Mesothelial cell of epicardium (in vitro differentiated cells): ENCODE measurements around the gene CABLES2. TPM values are rescaled to one million over a fixed set of nuclear protein-coding genes. Genes with fewer than 3 reads are reported as not detected.

ENCODE experiments used
- DNase-seq, 2 experiments: peaks; one replicate each; pipeline ENCODE4 v3.0.0; 2021; ENCODE audit warnings: low spot score in 2 of 2; ENCODE audit not compliant: unreplicated experiment in 2 of 2
- H3K27ac Mint-ChIP-seq: 2 replicates; pipeline ENCODE4 v1.8.0; 2021; ENCODE audit warnings: mixed read lengths
- H3K27me3 Mint-ChIP-seq: 2 replicates; pipeline ENCODE4 v1.8.0; 2021; ENCODE audit warnings: low read depth, mixed read lengths
- H3K36me3 Mint-ChIP-seq: 2 replicates; pipeline ENCODE4 v1.8.0; 2021; ENCODE audit warnings: mixed read lengths
- H3K4me1 Mint-ChIP-seq: 2 replicates; pipeline ENCODE4 v1.8.0; 2021; ENCODE audit warnings: mixed read lengths
- H3K4me3 Mint-ChIP-seq: 2 replicates; pipeline ENCODE4 v1.8.0; 2021; ENCODE audit warnings: mild to moderate bottlenecking, moderate library complexity, mixed read lengths
- H3K9me3 Mint-ChIP-seq: 2 replicates; pipeline ENCODE4 v1.8.0; 2021; ENCODE audit warnings: mixed read lengths
- CTCF ChIP-seq: fragments of 200-600 bp; sonication (generic); IDR thresholded peaks from one replicate; pipeline ENCODE4 v1.5.0; 2021; ENCODE audit warnings: antibody characterized with exemption; ENCODE audit not compliant: unreplicated experiment
- total RNA-seq: library from RNA; stranded (reverse); gene quantifications from 3 replicates; pipeline ENCODE4 v1.2.1, GENCODE V29; 2021

Gene CABLES2
- total RNA-seq, 1 donor from 2014 or later: 23.7 TPM

GRCh38 chr20:62382306-62383198 lies 24.5 kb downstream of the CABLES2 start:
- TF ChIP-seq CTCF: peak; percentile 78
- peaks cover 9% of the 10 kb centered on the region for H3K36me3 Mint-ChIP-seq
- peak; percentile 70 to 87 for DNase-seq
- peaks cover 35% of the 10 kb centered on the region for H3K4me1 Mint-ChIP-seq
- peak overlapping the region; percentile 79 for H3K27ac Mint-ChIP-seq
- H3K27me3 Mint-ChIP-seq: no peaks in the 10 kb centered on the region
- peaks cover 5% of the 10 kb centered on the region for H3K9me3 Mint-ChIP-seq
- H3K4me3 Mint-ChIP-seq: peak overlapping the region; percentile 30

DNA sequence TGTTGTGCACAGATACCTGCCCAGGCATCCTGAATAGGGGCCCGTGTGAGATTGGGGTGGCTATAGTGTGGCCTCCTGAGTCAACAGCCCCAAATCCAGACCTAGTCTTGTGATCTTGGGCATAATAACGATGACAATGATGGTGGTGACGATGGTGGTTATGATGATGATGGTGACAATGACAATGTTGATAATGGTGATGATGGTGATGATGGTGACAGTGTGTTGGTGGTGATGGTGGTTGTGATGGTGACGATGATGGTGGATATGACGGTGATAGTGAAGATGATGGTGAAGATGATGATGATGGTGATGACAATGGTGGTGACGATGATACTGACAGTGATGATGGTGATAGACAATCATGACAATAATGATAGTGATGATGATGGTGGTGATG lies 25.2 kb downstream of the CABLES2 start:
- Mint-ChIP-seq H3K9me3 (peaks cover 5% of the 10 kb centered on the region), H3K4me1 (peaks cover 40% of the 10 kb centered on the region), H3K4me3 (no peak overlapping the region), H3K36me3 (peaks cover 9% of the 10 kb centered on the region), H3K27me3 (no peaks in the 10 kb centered on the region), H3K27ac (no peak overlapping the region)
- no peak for TF ChIP-seq CTCF
- no peak for DNase-seq

DNA sequence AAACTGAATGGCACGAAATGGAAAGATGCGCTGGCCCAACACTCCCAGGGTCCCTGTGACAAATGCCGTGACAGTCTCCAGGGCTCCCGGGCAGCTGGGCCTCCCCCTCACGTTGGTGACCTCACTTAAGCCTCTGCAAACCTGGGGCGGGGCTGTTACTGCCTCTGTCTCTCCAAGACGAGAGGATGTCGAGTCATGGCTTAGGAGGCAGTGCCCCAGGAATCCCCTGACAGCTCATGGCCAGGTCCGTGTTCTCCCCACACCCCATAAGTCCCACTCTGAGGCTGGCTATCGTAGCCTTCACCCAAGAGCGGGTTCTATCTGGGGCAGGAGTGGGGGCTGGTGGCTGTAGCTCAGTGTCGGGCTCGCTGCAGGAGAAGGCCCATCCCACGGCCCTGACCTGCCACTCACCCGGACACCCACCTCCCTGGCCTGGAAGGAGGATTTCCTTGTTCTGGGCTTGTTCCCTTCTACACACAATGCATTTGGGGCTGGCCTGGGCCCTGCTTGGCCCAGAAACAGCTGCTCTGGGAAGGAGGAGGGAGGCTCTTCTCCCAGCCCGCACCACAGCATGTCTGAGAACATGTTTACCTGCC lies 25.8 kb downstream of the CABLES2 start:
- H3K27ac Mint-ChIP-seq: peak overlapping the region; percentile 67
- TF ChIP-seq CTCF: no peak
- peaks cover 44% of the 10 kb centered on the region for H3K4me1 Mint-ChIP-seq
- DNase-seq: no peak
- peaks cover 5% of the 10 kb centered on the region for H3K9me3 Mint-ChIP-seq
- no peak overlapping the region for H3K4me3 Mint-ChIP-seq
- no peaks in the 10 kb centered on the region for H3K27me3 Mint-ChIP-seq
- peaks cover 9% of the 10 kb centered on the region for H3K36me3 Mint-ChIP-seq

DNA sequence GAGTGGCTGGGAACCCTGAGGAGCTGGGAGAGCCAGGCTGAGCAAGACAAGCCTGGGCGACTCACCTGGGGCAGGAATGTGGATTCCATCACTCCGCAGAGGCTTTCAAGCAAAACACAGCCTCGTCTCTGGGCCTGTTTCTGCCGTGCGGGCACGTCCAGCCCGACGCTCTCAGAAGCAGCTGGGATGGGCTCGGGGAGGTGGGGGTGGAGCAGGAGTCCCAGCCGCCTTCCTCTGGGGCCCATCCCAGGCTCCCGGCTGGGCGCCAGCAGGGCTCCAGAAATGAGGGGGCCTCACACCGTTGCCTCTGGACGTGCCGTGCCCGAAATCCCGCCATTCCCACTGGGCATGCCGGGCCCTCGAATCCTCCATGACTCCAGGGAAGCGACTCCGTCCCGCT lies 28.9 kb downstream of the CABLES2 start:
- Mint-ChIP-seq H3K4me3 (no peak overlapping the region), H3K36me3 (peaks cover 11% of the 10 kb centered on the region), H3K27ac (peak overlapping the region; percentile 97), H3K9me3 (peaks cover 5% of the 10 kb centered on the region), H3K4me1 (peaks cover 46% of the 10 kb centered on the region), H3K27me3 (no peaks in the 10 kb centered on the region)
- peak in 1 of 2 experiments; percentile 65 for DNase-seq
- no peak for TF ChIP-seq CTCF

- no peak for TF ChIP-seq CTCF
- H3K9me3 Mint-ChIP-seq: peaks cover 5% of the 10 kb centered on the region
- peaks cover 9% of the 10 kb centered on the region for H3K36me3 Mint-ChIP-seq
- H3K4me3 Mint-ChIP-seq: no peak overlapping the region
- peak overlapping the region; percentile 97 for H3K27ac Mint-ChIP-seq
- no peak for DNase-seq
- H3K27me3 Mint-ChIP-seq: no peaks in the 10 kb centered on the region
- H3K4me1 Mint-ChIP-seq: peaks cover 46% of the 10 kb centered on the region
Measured at GRCh38 chr20:62377615-62378178, 29.4 kb downstream of the CABLES2 start.
